Adipocyte (in vitro differentiated cells): ENCODE data around the gene NF2.

ENCODE experiments used
- DNase-seq: peaks from one replicate; pipeline ENCODE4 v3.0.0-alpha.2; 2015; ENCODE audit warnings: low read depth
- H3K27me3 ChIP-seq: replicated peaks from 2 replicates; pipeline ENCODE4 v1.7.0; 2013; ENCODE audit warnings: mild to moderate bottlenecking, low read length, moderate library complexity; ENCODE audit not compliant: control insufficient read depth, insufficient read depth
- H3K36me3 ChIP-seq: 2 replicates; pipeline ENCODE4 v1.7.0; 2013; ENCODE audit warnings: low read length, mild to moderate bottlenecking, moderate library complexity; ENCODE audit not compliant: control insufficient read depth, insufficient read depth, severe bottlenecking
- H3K4me1 ChIP-seq: 2 replicates; pipeline ENCODE4 v1.7.0; 2013; ENCODE audit warnings: mild to moderate bottlenecking, low read length, moderate library complexity; ENCODE audit not compliant: control insufficient read depth, insufficient read depth
- H3K4me3 ChIP-seq: 2 replicates; pipeline ENCODE4 v1.7.0; 2013; ENCODE audit warnings: mild to moderate bottlenecking, low read length, moderate library complexity
- H3K9ac ChIP-seq: 2 replicates; pipeline ENCODE4 v1.7.0; 2013; ENCODE audit warnings: mild to moderate bottlenecking, low read length, moderate library complexity
- H3K9me3 ChIP-seq: 2 replicates; pipeline ENCODE4 v1.7.0; 2013; ENCODE audit warnings: mild to moderate bottlenecking, low read length, moderate library complexity; ENCODE audit not compliant: control insufficient read depth

The NF2 gene

GRCh38 chr22:29670626-29671025, 67.2 kb downstream of the NF2 start:
- no peak for DNase-seq
- Histone ChIP-seq H3K9me3 (no peaks in the 10 kb centered on the region), H3K9ac (no peak overlapping the region), H3K36me3 (peaks cover 78% of the 10 kb centered on the region), H3K4me3 (no peak overlapping the region), H3K27me3 (no peaks in the 10 kb centered on the region), H3K4me1 (no peaks in the 10 kb centered on the region)

GRCh38 chr22:29673361-29674066, 70.1 kb downstream of the NF2 start:
- no peak for DNase-seq
- H3K9ac ChIP-seq, result no peak overlapping the region
- no peaks in the 10 kb centered on the region for H3K9me3 ChIP-seq
- peaks cover 85% of the 10 kb centered on the region for H3K36me3 ChIP-seq
- no peaks in the 10 kb centered on the region for H3K27me3 ChIP-seq
- no peak overlapping the region for H3K4me3 ChIP-seq
- no peaks in the 10 kb centered on the region for H3K4me1 ChIP-seq

DNA sequence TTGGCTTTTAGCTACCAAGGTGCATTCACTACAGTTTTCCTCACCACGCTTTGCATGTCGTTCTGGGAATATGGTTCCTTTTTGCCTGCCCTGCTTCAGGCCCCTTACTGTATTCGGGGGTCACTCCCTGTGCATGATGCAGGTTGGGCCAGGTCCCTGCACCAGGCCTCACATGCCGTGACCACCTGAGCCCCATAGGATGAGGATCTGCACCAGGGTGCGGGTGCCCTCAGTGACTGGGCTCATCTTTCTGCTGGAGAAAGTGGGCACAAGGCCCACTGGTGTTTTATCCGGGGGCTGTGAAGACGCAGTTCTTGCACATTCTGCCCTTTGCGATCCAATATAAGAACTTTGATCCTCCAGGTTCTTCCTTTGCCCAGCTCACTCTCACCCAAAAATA, 70.7 kb downstream of the NF2 start:
- H3K4me1 ChIP-seq, result no peaks in the 10 kb centered on the region
- no peak for DNase-seq
- no peak overlapping the region for H3K4me3 ChIP-seq
- no peak overlapping the region for H3K9ac ChIP-seq
- peaks cover 85% of the 10 kb centered on the region for H3K36me3 ChIP-seq
- H3K27me3 ChIP-seq, result no peaks in the 10 kb centered on the region
- no peaks in the 10 kb centered on the region for H3K9me3 ChIP-seq

DNA sequence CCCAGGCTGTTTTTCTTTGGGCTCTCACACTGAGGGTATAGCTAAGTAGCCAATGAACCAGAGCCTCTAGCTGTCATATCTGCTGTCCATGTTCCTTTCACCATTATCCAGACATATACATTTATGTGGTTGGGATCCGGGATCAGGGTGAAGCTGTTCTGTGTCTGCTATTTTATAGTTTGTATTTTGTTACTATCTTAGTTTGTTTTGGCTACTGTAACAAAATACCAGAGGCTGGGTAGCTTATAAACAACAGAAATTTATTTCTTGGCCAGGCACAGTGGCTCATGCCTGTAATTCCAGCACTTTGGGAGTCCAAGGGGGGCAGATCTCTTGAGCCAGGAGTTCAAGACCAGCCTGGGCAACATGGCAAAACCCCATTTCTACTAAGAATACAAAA, 75.9 kb downstream of the NF2 start:
- H3K36me3 ChIP-seq, result peaks cover 88% of the 10 kb centered on the region
- no peak overlapping the region for H3K9ac ChIP-seq
- DNase-seq, result peak; percentile 54
- no peak overlapping the region for H3K4me3 ChIP-seq
- H3K4me1 ChIP-seq, result no peaks in the 10 kb centered on the region
- no peaks in the 10 kb centered on the region for H3K27me3 ChIP-seq
- no peaks in the 10 kb centered on the region for H3K9me3 ChIP-seq

GRCh38 chr22:29683536-29683935, 80.1 kb downstream of the NF2 start:
- no peak for DNase-seq
- H3K9ac ChIP-seq, result no peak overlapping the region
- no peak overlapping the region for H3K4me3 ChIP-seq
- peaks cover 67% of the 10 kb centered on the region for H3K36me3 ChIP-seq
- H3K27me3 ChIP-seq, result no peaks in the 10 kb centered on the region
- no peaks in the 10 kb centered on the region for H3K4me1 ChIP-seq
- no peaks in the 10 kb centered on the region for H3K9me3 ChIP-seq

DNA sequence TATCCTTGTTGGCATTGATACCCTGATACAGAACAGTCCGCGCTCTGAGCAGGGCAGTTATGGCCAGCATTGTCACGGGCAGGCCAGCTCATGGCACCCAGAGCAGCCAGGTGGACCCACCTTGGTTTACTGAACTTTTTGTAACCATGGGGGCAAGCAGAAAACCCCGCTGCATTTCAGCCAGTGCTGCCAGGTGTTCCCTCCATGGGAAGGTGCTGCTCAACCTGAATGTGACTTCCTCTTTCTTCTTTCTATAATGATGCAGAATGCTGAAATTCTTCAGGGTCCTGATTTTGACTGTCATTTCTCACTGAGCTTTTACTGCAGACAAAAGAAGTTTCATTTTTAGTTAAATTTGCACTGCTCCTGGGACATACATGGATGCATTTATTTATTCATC, 80.8 kb downstream of the NF2 start:
- no peak for DNase-seq
- Histone ChIP-seq H3K9ac (no peak overlapping the region), H3K27me3 (no peaks in the 10 kb centered on the region), H3K4me3 (no peak overlapping the region), H3K4me1 (no peaks in the 10 kb centered on the region), H3K9me3 (no peaks in the 10 kb centered on the region), H3K36me3 (peaks cover 60% of the 10 kb centered on the region)

DNA sequence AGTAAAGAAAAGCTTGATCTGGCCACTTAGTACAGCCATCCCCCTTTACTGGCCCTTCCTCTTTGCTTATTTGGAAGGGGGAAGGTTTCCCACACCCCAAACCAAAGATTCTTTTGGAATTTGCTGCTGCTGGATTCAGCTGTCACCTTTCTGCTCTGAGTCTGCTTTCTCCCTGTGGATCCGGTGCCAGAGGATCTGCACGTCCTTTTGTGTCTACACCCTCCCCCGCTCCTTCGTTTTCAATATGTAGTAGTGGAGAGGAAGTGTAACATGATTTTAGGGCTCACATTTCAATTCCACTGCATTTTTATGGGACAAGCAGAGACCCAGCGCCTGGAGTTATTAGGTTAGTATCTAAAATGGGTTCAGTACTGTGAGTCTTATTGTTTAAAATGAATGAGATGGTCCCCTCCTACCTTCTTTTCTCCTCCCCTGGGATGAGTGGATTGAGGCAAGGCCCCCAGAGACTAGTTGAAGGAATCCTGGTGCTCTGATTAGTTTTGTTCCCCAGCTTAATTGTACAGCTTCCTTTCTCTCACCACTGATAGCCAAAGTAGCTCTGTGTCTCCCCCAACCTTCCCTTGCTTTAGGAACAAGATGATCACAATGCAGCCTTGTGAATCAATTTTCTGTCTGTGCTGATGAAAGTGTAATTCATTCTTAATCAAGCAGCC, 85.9 kb downstream of the NF2 start:
- Histone ChIP-seq H3K27me3 (no peaks in the 10 kb centered on the region), H3K36me3 (peaks cover 28% of the 10 kb centered on the region), H3K9ac (no peak overlapping the region), H3K9me3 (no peaks in the 10 kb centered on the region), H3K4me3 (no peak overlapping the region), H3K4me1 (peaks cover 28% of the 10 kb centered on the region)
- no peak for DNase-seq

GRCh38 chr22:29689880-29690213, 86.4 kb downstream of the NF2 start:
- peak; percentile 64 for DNase-seq

GRCh38 chr22:29690476-29690875, 87.0 kb downstream of the NF2 start:
- Histone ChIP-seq H3K4me3 (no peak overlapping the region), H3K4me1 (peaks cover 28% of the 10 kb centered on the region), H3K9ac (no peak overlapping the region), H3K27me3 (no peaks in the 10 kb centered on the region), H3K36me3 (peaks cover 35% of the 10 kb centered on the region), H3K9me3 (no peaks in the 10 kb centered on the region)
- peak; percentile 56 for DNase-seq

More at GRCh38 chr22:29689880-29690213, 86.4 kb downstream of the NF2 start:
- Histone ChIP-seq H3K36me3 (peaks cover 28% of the 10 kb centered on the region), H3K4me3 (no peak overlapping the region), H3K9ac (no peak overlapping the region), H3K4me1 (peaks cover 28% of the 10 kb centered on the region), H3K27me3 (no peaks in the 10 kb centered on the region), H3K9me3 (no peaks in the 10 kb centered on the region)

GRCh38 chr22:29691636-29692326, 88.3 kb downstream of the NF2 start:
- no peak overlapping the region for H3K9ac ChIP-seq
- no peaks in the 10 kb centered on the region for H3K9me3 ChIP-seq
- peaks cover 28% of the 10 kb centered on the region for H3K4me1 ChIP-seq
- H3K36me3 ChIP-seq, result peaks cover 41% of the 10 kb centered on the region
- DNase-seq, result no peak
- H3K27me3 ChIP-seq, result no peaks in the 10 kb centered on the region
- no peak overlapping the region for H3K4me3 ChIP-seq

- H3K9ac ChIP-seq, result no peak overlapping the region
- no peak for DNase-seq
- no peaks in the 10 kb centered on the region for H3K9me3 ChIP-seq
- H3K36me3 ChIP-seq, result peaks cover 39% of the 10 kb centered on the region
- peaks cover 28% of the 10 kb centered on the region for H3K4me1 ChIP-seq
- H3K4me3 ChIP-seq, result no peak overlapping the region
- no peaks in the 10 kb centered on the region for H3K27me3 ChIP-seq
Observed at GRCh38 chr22:29692327-29692640, 88.9 kb downstream of the NF2 start.
